T-helper 9 cell (primary cell): Measurements from ENCODE around the gene FOXP1.

Experiments used
- DNase-seq: peaks from one replicate; pipeline ENCODE4 v3.0.0-alpha.2; 2020

FOXP1 gene

GRCh38 chr3:71012971-71013370, 570.6 kb downstream of the FOXP1 start:
- DNase-seq: no peak

- no peak for DNase-seq
Measured at GRCh38 chr3:71011565-71012287, 571.8 kb downstream of the FOXP1 start.

GRCh38 chr3:71010726-71011455, 572.6 kb downstream of the FOXP1 start:
- no peak for DNase-seq

- no peak for DNase-seq
Measured at GRCh38 chr3:71008350-71008935, 575.1 kb downstream of the FOXP1 start.

GRCh38 chr3:71006810-71007785, 576.4 kb downstream of the FOXP1 start:
- no peak for DNase-seq

GRCh38 chr3:71005702-71006321, 577.7 kb downstream of the FOXP1 start:
- DNase-seq: no peak

GRCh38 chr3:71003511-71003910, 580.0 kb downstream of the FOXP1 start:
- no peak for DNase-seq

GRCh38 chr3:71002298-71002697, 581.2 kb downstream of the FOXP1 start:
- DNase-seq: no peak

GRCh38 chr3:71001303-71001830, 582.2 kb downstream of the FOXP1 start:
- DNase-seq: no peak

- DNase-seq: no peak
Measured at GRCh38 chr3:71000483-71000882, 583.0 kb downstream of the FOXP1 start.

GRCh38 chr3:70999730-71000129, 583.8 kb downstream of the FOXP1 start:
- DNase-seq: no peak

- DNase-seq: no peak
Measured at GRCh38 chr3:70996082-70996481, 587.4 kb downstream of the FOXP1 start.

GRCh38 chr3:70994644-70995043, 588.9 kb downstream of the FOXP1 start:
- no peak for DNase-seq

- DNase-seq: no peak
Measured at GRCh38 chr3:70992562-70993204, 590.8 kb downstream of the FOXP1 start.

- no peak for DNase-seq
Measured at GRCh38 chr3:70992131-70992530, 591.4 kb downstream of the FOXP1 start.

- no peak for DNase-seq
Measured at GRCh38 chr3:70990723-70991122, 592.8 kb downstream of the FOXP1 start.

GRCh38 chr3:70990185-70990584, 593.3 kb downstream of the FOXP1 start:
- DNase-seq: no peak

GRCh38 chr3:70989174-70989573, 594.4 kb downstream of the FOXP1 start:
- DNase-seq: no peak

- no peak for DNase-seq
Measured at GRCh38 chr3:70988111-70988510, 595.4 kb downstream of the FOXP1 start.

GRCh38 chr3:70985572-70985971, 598.0 kb downstream of the FOXP1 start:
- no peak for DNase-seq

GRCh38 chr3:70984776-70985482, 598.6 kb downstream of the FOXP1 start:
- no peak for DNase-seq
